Vagina (tissue), 2 donors: ENCODE measurements around the gene KRTAP10-1. TPM values are rescaled to one million over a fixed set of nuclear protein-coding genes. Genes with fewer than 3 reads are reported as not detected.
A peak's percentile ranks its signal among the peaks of the same experiment; 100 is the strongest.
"Not testable (repeated sequence)": the region's sequence is repeated elsewhere in the genome, so short reads cannot be mapped to it uniquely, and the experiment has no call there.

ENCODE experiments used
- DNase-seq, 2 donors: peaks; one replicate each; pipeline ENCODE4 v3.0.0-alpha.2; 2017; ENCODE audit errors: extremely low spot score in 2 of 2
- H3K27ac ChIP-seq: fragments of 200-600 bp; sonication (generic); one replicate; pipeline ENCODE4 v1.5.1; 2019
- H3K27me3 ChIP-seq: fragments of 200-600 bp; sonication (generic); one replicate; pipeline ENCODE4 v1.5.1; 2019
- H3K36me3 ChIP-seq, 2 donors: fragments of 200-600 bp; sonication (generic); one replicate each; pipeline ENCODE4 v1.5.1; 2017 to 2019
- H3K4me1 ChIP-seq: fragments of 200-600 bp; sonication (generic); one replicate; pipeline ENCODE4 v1.5.1; 2019
- H3K4me3 ChIP-seq, 2 donors: fragments of 200-600 bp; sonication (generic); 1 replicate in 1 of 2; 2 replicates in 1 of 2; pipeline ENCODE4 v1.5.1; 2016 to 2019
- H3K9me3 ChIP-seq: fragments of 200-600 bp; sonication (generic); one replicate; pipeline ENCODE4 v1.5.1; 2019
- POLR2A ChIP-seq, 2 donors: fragments of 450-650 bp; IDR thresholded peaks; one replicate each; pipeline ENCODE4 v1.6.1; 2017; ENCODE audit warnings: antibody characterized with exemption in 2 of 2, mild to moderate bottlenecking in 2 of 2, moderate library complexity in 2 of 2
- POLR2AphosphoS5 ChIP-seq, 2 donors: sonication (generic); formaldehyde crosslinking; IDR thresholded peaks; one replicate each; pipeline ENCODE4 v1.9.0; 2017; ENCODE audit warnings: antibody characterized with exemption in 2 of 2, mild to moderate bottlenecking in 2 of 2, low read depth in 1 of 2; ENCODE audit not compliant: insufficient read depth in 1 of 2
- intact Hi-C: fragments of 100-400 bp; cut with DNase I; formaldehyde crosslinking; loops from one replicate; pipeline ENCODE4 v1.15.1; 2023
- total RNA-seq: library from RNA; depleted of rRNA; stranded (reverse); fragments of >200 nt; gene quantifications from one replicate; pipeline ENCODE4 v1.2.3, GENCODE V29; 2016
- TF ChIP-seq, protein P1 (sequence below), 3 experiments: fragments of 450-650 bp in 2 of 3; fragments of 200-600 bp in 1 of 3; sonication (generic) in 1 of 3; IDR thresholded peaks; one replicate each; pipeline ENCODE4 v1.5.1; 2017 to 2019; ENCODE audit warnings: antibody characterized with exemption in 3 of 3, mild to moderate bottlenecking in 2 of 3, moderate library complexity in 2 of 3

Gene KRTAP10-1
- total RNA-seq, 1 donor from 2014 or later = not detected

GRCh38 chr21:44567481-44568171 lies 27.6 kb upstream of the KRTAP10-1 start:
- intact Hi-C loops = no loop called here
- no peak for TF ChIP-seq POLR2A (IDR thresholded peaks at IDR 0.05)
- no peak for TF ChIP-seq POLR2AphosphoS5 (IDR thresholded peaks at IDR 0.05; ENCODE audit: insufficient read depth in 1 of 2, low read depth in 1 of 2)
- TF ChIP-seq, protein P1, sequence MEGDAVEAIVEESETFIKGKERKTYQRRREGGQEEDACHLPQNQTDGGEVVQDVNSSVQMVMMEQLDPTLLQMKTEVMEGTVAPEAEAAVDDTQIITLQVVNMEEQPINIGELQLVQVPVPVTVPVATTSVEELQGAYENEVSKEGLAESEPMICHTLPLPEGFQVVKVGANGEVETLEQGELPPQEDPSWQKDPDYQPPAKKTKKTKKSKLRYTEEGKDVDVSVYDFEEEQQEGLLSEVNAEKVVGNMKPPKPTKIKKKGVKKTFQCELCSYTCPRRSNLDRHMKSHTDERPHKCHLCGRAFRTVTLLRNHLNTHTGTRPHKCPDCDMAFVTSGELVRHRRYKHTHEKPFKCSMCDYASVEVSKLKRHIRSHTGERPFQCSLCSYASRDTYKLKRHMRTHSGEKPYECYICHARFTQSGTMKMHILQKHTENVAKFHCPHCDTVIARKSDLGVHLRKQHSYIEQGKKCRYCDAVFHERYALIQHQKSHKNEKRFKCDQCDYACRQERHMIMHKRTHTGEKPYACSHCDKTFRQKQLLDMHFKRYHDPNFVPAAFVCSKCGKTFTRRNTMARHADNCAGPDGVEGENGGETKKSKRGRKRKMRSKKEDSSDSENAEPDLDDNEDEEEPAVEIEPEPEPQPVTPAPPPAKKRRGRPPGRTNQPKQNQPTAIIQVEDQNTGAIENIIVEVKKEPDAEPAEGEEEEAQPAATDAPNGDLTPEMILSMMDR (IDR thresholded peaks at IDR 0.05) = no peak
- H3K27ac ChIP-seq = no peak overlapping the region
- H3K4me1 ChIP-seq = no peaks in the 10 kb centered on the region
- no peak overlapping the region for H3K4me3 ChIP-seq
- no peaks in the 10 kb centered on the region for H3K27me3 ChIP-seq
- DNase-seq = peak; percentile 61 to 62
- no peaks in the 10 kb centered on the region for H3K36me3 ChIP-seq
- H3K9me3 ChIP-seq = no peaks in the 10 kb centered on the region

DNA sequence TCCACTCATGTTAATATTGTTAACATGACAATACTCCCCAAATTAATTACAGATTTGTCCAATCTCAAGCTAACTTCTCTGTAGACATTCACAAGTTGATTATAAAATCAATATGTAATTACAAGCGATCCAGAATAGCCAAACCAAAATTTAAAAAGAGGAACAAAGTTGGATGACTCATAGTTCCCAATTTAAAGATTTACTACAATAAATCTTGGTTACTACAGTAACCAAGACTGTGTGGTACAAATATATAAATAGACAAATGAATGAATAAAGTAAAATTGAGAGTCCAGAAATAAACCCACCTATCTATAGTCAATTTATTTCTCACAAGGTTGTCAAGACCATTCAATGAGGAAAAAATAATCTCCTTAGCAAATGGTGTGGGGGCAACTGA lies 26.4 kb upstream of the KRTAP10-1 start:
- intact Hi-C loops = no loop called here
- no peaks in the 10 kb centered on the region for H3K9me3 ChIP-seq
- H3K36me3 ChIP-seq = no peaks in the 10 kb centered on the region
- no peaks in the 10 kb centered on the region for H3K27me3 ChIP-seq
- H3K4me3 ChIP-seq = no peak overlapping the region
- H3K4me1 ChIP-seq = no peaks in the 10 kb centered on the region
- H3K27ac ChIP-seq = no peak overlapping the region
- TF ChIP-seq POLR2AphosphoS5 (IDR thresholded peaks at IDR 0.05; ENCODE audit: insufficient read depth in 1 of 2, low read depth in 1 of 2) (no peak), POLR2A (IDR thresholded peaks at IDR 0.05) (no peak)
- TF ChIP-seq, protein P1 (IDR thresholded peaks at IDR 0.05) = no peak
- no peak for DNase-seq

GRCh38 chr21:44564886-44565598 lies 25.0 kb upstream of the KRTAP10-1 start:
- no peaks in the 10 kb centered on the region for H3K36me3 ChIP-seq
- no peaks in the 10 kb centered on the region for H3K27me3 ChIP-seq
- H3K4me1 ChIP-seq = no peaks in the 10 kb centered on the region
- H3K27ac ChIP-seq = no peak overlapping the region
- DNase-seq = no peak
- intact Hi-C loops = no loop called here
- TF ChIP-seq POLR2AphosphoS5 (IDR thresholded peaks at IDR 0.05; ENCODE audit: insufficient read depth in 1 of 2, low read depth in 1 of 2) (no peak), POLR2A (IDR thresholded peaks at IDR 0.05) (no peak)
- TF ChIP-seq, protein P1 (IDR thresholded peaks at IDR 0.05) = no peak
- H3K4me3 ChIP-seq = no peak overlapping the region
- no peaks in the 10 kb centered on the region for H3K9me3 ChIP-seq

DNA sequence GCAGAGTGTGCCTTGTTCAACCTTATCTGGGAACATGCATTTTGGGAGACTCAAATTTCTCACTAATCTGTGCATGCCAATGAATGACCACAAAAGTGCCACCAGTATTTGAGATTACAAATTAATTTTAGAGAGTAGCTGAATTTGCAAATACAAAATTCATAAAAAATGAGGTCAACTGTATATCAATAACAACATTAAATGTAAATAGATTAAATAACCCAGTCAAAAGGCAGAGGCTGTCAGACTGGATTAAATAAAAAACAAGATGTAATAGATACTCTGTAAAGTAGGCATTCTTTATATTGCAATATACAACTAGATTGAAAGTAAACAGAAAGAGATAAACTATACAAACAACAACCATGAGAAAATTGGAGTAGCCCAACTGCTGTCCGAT lies 24.1 kb upstream of the KRTAP10-1 start:
- DNase-seq = no peak
- Histone ChIP-seq H3K36me3 (no peaks in the 10 kb centered on the region), H3K4me3 (no peak overlapping the region), H3K4me1 (no peaks in the 10 kb centered on the region), H3K9me3 (no peaks in the 10 kb centered on the region), H3K27ac (no peak overlapping the region), H3K27me3 (no peaks in the 10 kb centered on the region)
- intact Hi-C loops = no loop called here
- TF ChIP-seq, protein P1 (IDR thresholded peaks at IDR 0.05) = no peak
- TF ChIP-seq POLR2AphosphoS5 (IDR thresholded peaks at IDR 0.05; ENCODE audit: insufficient read depth in 1 of 2, low read depth in 1 of 2) = no peak
- TF ChIP-seq POLR2A (IDR thresholded peaks at IDR 0.05) = no peak

GRCh38 chr21:44558695-44559094 lies 18.7 kb upstream of the KRTAP10-1 start, which contains the start of gene KRTAP10-3:
Gene KRTAP10-3 (minus strand): TSS chr21:44558795. CDS start chr21:44558715, 80 bp downstream.
- TF ChIP-seq POLR2AphosphoS5 (IDR thresholded peaks at IDR 0.05; ENCODE audit: insufficient read depth in 1 of 2, low read depth in 1 of 2) (no peak), POLR2A (IDR thresholded peaks at IDR 0.05) (no peak)
- TF ChIP-seq, protein P1 (IDR thresholded peaks at IDR 0.05) = no peak
- Histone ChIP-seq H3K27me3 (no peaks in the 10 kb centered on the region), H3K27ac (no peak within 1 kb of the TSS), H3K9me3 (no peaks in the 10 kb centered on the region), H3K4me3 (no peak within 1 kb of the TSS), H3K36me3 (no peaks in the 10 kb centered on the region), H3K4me1 (no peaks in the 10 kb centered on the region)
- intact Hi-C loops = no loop called here
- DNase-seq = peak in 1 of 2 donors; percentile 75

DNA sequence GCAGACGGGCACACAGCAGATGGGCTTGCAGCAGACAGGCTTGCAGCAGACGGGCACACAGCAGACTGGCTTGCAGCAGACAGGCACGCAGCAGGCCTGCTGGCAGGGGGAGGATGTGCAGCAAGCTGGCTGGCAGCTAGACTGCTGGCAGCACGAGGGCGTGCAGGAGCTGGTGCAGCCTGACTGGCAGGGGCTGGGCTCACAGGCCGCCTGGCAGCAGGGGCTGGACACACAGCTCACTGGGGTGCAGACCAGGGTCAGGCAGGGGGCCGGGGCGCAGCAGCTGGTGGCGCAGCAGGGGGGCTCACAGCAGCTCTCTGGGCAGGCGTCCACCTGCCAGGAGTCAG lies 18.3 kb upstream of the KRTAP10-1 start:
- H3K36me3 ChIP-seq, intact Hi-C loops, H3K9me3 ChIP-seq, H3K4me3 ChIP-seq, H3K4me1 ChIP-seq, H3K27ac ChIP-seq, H3K27me3 ChIP-seq: not testable (repeated sequence)
- peak in 1 of 2 donors; percentile 40 for DNase-seq
